GM10248 (cell line): ENCODE measurements around the gene PRDM1.
A peak's percentile ranks its signal among the peaks of the same experiment; 100 is the strongest.

Experiments
- CTCF ChIA-PET: fragments of 300-600 bp; sonication (Branson Sonifier 250); formaldehyde crosslinking; extraction: SDS; loops from one replicate; lab custom pipeline; 2021; ENCODE audit warnings: antibody characterized with exemption; lab: Yijun Ruan, JAX
- POLR2A ChIA-PET: fragments of 350-650 bp; sonication (Branson Sonifier 250); formaldehyde crosslinking; extraction: SDS; loops from one replicate; lab custom pipeline; 2020; ENCODE audit warnings: antibody characterized with exemption; lab: Yijun Ruan, JAX
- DNase-seq: peaks from one replicate; pipeline ENCODE4 v3.0.0; 2012; ENCODE audit errors: extremely low spot score
- CTCF ChIP-seq: IDR thresholded peaks from 2 replicates; pipeline ENCODE4 v1.5.1; 2012; ENCODE audit warnings: mild to moderate bottlenecking, low read depth; ENCODE audit errors: extremely low read depth, missing control alignments, control extremely low read depth

PRDM1 gene

GRCh38 chr6:106087548-106088325, 1.6 kb downstream of the PRDM1 start:
- ChIA-PET CTCF (interaction anchor here (0.7 to 3.2 kb wide), 4 partner anchors 136 to 662 kb away, joined by 3 to 18 read pairs (median 4); no protein-coding TSS in a partner anchor), POLR2A (interaction anchor here (1.0 kb wide), 1 partner anchor 10 kb away, joined by 3 read pairs; no protein-coding TSS in a partner anchor)
- TF ChIP-seq CTCF, result no peak
- DNase-seq, result no peak

- ChIA-PET CTCF (interaction anchor here (0.8 to 2.7 kb wide), 13 partner anchors 9 to 658 kb away, joined by 3 to 43 read pairs (median 3); no protein-coding TSS in a partner anchor), POLR2A (interaction anchor here (0.6 kb wide), 1 partner anchor 437 kb away, joined by 3 read pairs; no protein-coding TSS in a partner anchor)
- TF ChIP-seq CTCF, result peak; percentile 35
- DNase-seq, result no peak
Observed at GRCh38 chr6:106090001-106090400, 3.9 kb downstream of the PRDM1 start.

- CTCF ChIA-PET, result interaction anchor here (0.9 to 2.9 kb wide), 7 partner anchors 9 to 661 kb away, joined by 3 to 14 read pairs (median 6); no protein-coding TSS in a partner anchor
- no peak for DNase-seq
- POLR2A ChIA-PET, result interaction anchor here (0.7 kb wide), 1 partner anchor 175 kb away, joined by 6 read pairs; no protein-coding TSS in a partner anchor
- no peak for TF ChIP-seq CTCF
Observed at GRCh38 chr6:106092279-106092678, 6.1 kb downstream of the PRDM1 start.

- no peak for TF ChIP-seq CTCF
- no peak for DNase-seq
- CTCF ChIA-PET, result interaction anchor here (2.6 to 2.9 kb wide), 2 partner anchors 129 kb away, joined by 7 to 14 read pairs; no protein-coding TSS in a partner anchor
- POLR2A ChIA-PET, result interaction anchor here (0.6 to 1.2 kb wide), 2 partner anchors 9 to 664 kb away, joined by 3 to 4 read pairs; no protein-coding TSS in a partner anchor
Observed at GRCh38 chr6:106094261-106094963, 8.3 kb downstream of the PRDM1 start.

GRCh38 chr6:106094964-106095335, 8.8 kb downstream of the PRDM1 start:
- DNase-seq, result no peak
- TF ChIP-seq CTCF, result no peak
- ChIA-PET POLR2A (interaction anchor here (1.2 kb wide), 1 partner anchor 9 kb away, joined by 4 read pairs; no protein-coding TSS in a partner anchor), CTCF (interaction anchor here (1.5 to 2.6 kb wide), 2 partner anchors 129 to 130 kb away, joined by 3 to 7 read pairs; no protein-coding TSS in a partner anchor)
